ENCODE data around the gene PDZRN4.

Gene PDZRN4

DNA sequence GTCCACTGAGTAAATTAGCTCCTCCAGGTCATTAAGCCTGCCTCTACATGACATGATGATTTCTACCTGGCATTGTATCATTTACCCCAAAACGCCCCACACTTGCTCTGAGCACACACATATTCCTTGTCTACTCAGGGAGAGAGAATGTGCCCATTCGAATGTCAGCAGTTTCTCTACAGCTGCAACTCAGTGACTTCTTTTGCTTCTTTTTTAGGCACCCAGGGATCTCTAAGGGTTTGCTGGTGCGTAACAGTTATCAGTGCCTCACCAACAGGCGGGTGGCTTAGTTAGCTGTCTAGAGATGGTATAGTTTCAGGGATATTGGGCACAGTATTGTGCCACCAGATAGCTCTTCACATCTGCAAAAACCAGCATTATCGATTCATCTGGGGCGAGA lies 316.9 kb downstream of the PDZRN4 start:
- Histone ChIP-seq H3K27me3 (ENCODE audit: low read depth, low read length) (no peaks in the 10 kb centered on the region), H3K9ac (ENCODE audit: low read length) (no peak overlapping the region), H3K36me3 (replicated peaks; ENCODE audit: low read depth, low read length) (no peaks in the 10 kb centered on the region), H3K4me1 (ENCODE audit: low read length) (no peaks in the 10 kb centered on the region), H2AFZ (ENCODE audit: low read depth, low read length) (no peak overlapping the region), H4K20me1 (ENCODE audit: insufficient read depth, low read length) (no peaks in the 10 kb centered on the region), H3K9me3 (ENCODE audit: insufficient read depth, low read length) (no peaks in the 10 kb centered on the region), H3K4me3 (ENCODE audit: low read length) (no peak overlapping the region), H3K4me2 (ENCODE audit: low read length) (no peak overlapping the region), H3K27ac (ENCODE audit: low read length) (no peak overlapping the region), H3K79me2 (ENCODE audit: low read length) (no peaks in the 10 kb centered on the region)
- TF ChIP-seq CTCF (IDR thresholded peaks at IDR 0.05; ENCODE audit: low read depth, low read length), result no peak
- TF ChIP-seq EZH2phosphoT487 (IDR thresholded peaks at IDR 0.05; ENCODE audit: low read depth), result no peak

GRCh38 chr12:41507286-41507685 lies 319.2 kb downstream of the PDZRN4 start:
- Histone ChIP-seq H3K27me3 (ENCODE audit: low read depth, low read length) (no peaks in the 10 kb centered on the region), H3K4me2 (ENCODE audit: low read length) (no peak overlapping the region), H3K9ac (ENCODE audit: low read length) (no peak overlapping the region), H3K36me3 (replicated peaks; ENCODE audit: low read depth, low read length) (no peaks in the 10 kb centered on the region), H4K20me1 (ENCODE audit: insufficient read depth, low read length) (no peaks in the 10 kb centered on the region), H3K4me3 (ENCODE audit: low read length) (no peak overlapping the region), H3K9me3 (ENCODE audit: insufficient read depth, low read length) (no peaks in the 10 kb centered on the region), H3K79me2 (ENCODE audit: low read length) (no peaks in the 10 kb centered on the region), H3K4me1 (ENCODE audit: low read length) (peaks cover 8% of the 10 kb centered on the region), H2AFZ (ENCODE audit: low read depth, low read length) (no peak overlapping the region), H3K27ac (ENCODE audit: low read length) (no peak overlapping the region)
- no peak for TF ChIP-seq CTCF (IDR thresholded peaks at IDR 0.05; ENCODE audit: low read depth, low read length)
- no peak for TF ChIP-seq EZH2phosphoT487 (IDR thresholded peaks at IDR 0.05; ENCODE audit: low read depth)

DNA sequence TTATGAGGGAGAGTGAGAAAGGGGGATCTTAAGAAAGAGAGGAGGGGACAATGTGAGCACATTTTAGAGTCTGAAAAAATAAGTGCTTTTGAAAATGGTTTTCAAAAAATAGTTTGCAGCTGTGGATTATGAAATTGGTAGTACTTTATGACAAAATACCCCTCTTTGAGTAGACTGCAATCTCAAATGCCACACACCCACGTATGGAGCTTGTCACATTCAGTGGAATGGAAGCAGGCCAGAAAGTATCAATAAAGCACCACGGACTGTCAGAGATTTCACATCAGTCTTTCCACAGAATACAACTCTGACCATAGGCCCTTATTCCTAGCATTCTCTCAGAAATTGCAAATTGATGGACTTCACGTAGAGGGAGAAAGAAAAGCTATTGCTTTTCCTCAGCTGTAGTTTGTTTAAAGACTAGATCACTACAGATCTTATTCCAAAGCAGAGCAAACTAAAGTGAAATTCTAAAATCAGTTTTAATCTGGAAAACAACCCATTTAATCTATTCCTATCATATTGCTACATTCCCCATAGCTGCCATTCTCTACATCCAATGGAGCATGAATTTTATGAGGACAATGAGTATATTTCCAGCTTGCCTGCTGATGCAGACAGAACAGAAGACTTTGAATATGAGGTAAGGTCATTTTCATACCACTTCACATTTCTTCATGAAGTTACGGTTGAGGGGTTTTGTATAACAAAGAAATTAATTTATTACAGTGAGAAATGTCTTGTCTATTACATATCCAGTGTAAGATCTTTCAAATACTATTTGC lies 321.3 kb downstream of the PDZRN4 start:
- H3K27ac ChIP-seq (ENCODE audit: low read length), result no peak overlapping the region
- TF ChIP-seq EZH2phosphoT487 (IDR thresholded peaks at IDR 0.05; ENCODE audit: low read depth) (no peak), CTCF (IDR thresholded peaks at IDR 0.05; ENCODE audit: low read depth, low read length) (no peak)
- no peaks in the 10 kb centered on the region for H3K9me3 ChIP-seq (ENCODE audit: insufficient read depth, low read length)
- H3K36me3 ChIP-seq (replicated peaks; ENCODE audit: low read depth, low read length), result no peaks in the 10 kb centered on the region
- no peak overlapping the region for H3K4me2 ChIP-seq (ENCODE audit: low read length)
- H3K4me1 ChIP-seq (ENCODE audit: low read length), result peaks cover 8% of the 10 kb centered on the region
- no peak overlapping the region for H3K4me3 ChIP-seq (ENCODE audit: low read length)
- H4K20me1 ChIP-seq (ENCODE audit: insufficient read depth, low read length), result no peaks in the 10 kb centered on the region
- no peak overlapping the region for H2AFZ ChIP-seq (ENCODE audit: low read depth, low read length)
- no peak overlapping the region for H3K9ac ChIP-seq (ENCODE audit: low read length)
- no peaks in the 10 kb centered on the region for H3K79me2 ChIP-seq (ENCODE audit: low read length)
- no peaks in the 10 kb centered on the region for H3K27me3 ChIP-seq (ENCODE audit: low read depth, low read length)

- H3K4me1 ChIP-seq (ENCODE audit: low read length), result peaks cover 8% of the 10 kb centered on the region
- no peak overlapping the region for H3K4me3 ChIP-seq (ENCODE audit: low read length)
- H3K4me2 ChIP-seq (ENCODE audit: low read length), result no peak overlapping the region
- H3K9ac ChIP-seq (ENCODE audit: low read length), result no peak overlapping the region
- H3K27ac ChIP-seq (ENCODE audit: low read length), result no peak overlapping the region
- H3K36me3 ChIP-seq (replicated peaks; ENCODE audit: low read depth, low read length), result no peaks in the 10 kb centered on the region
- no peaks in the 10 kb centered on the region for H3K9me3 ChIP-seq (ENCODE audit: insufficient read depth, low read length)
- H2AFZ ChIP-seq (ENCODE audit: low read depth, low read length), result no peak overlapping the region
- no peaks in the 10 kb centered on the region for H3K27me3 ChIP-seq (ENCODE audit: low read depth, low read length)
- H4K20me1 ChIP-seq (ENCODE audit: insufficient read depth, low read length), result no peaks in the 10 kb centered on the region
- TF ChIP-seq CTCF (IDR thresholded peaks at IDR 0.05; ENCODE audit: low read depth, low read length) (no peak), EZH2phosphoT487 (IDR thresholded peaks at IDR 0.05; ENCODE audit: low read depth) (no peak)
- H3K79me2 ChIP-seq (ENCODE audit: low read length), result no peaks in the 10 kb centered on the region
Observed at GRCh38 chr12:41510470-41510869, 322.4 kb downstream of the PDZRN4 start.

Measured in OCI-LY3 (cell line).